Stimulated activated CD4-positive, alpha-beta T cell treated with anti-CD3 and anti-CD28 coated beads, Interleukin-4, amount 100 ng/mL, for 48 hours (primary cell): ENCODE results near the gene RANBP10.

Experiments
- DNase-seq, 2 donors: peaks; one replicate each; pipeline ENCODE4 v3.0.0-alpha.2; 2020; ENCODE audit warnings: low read depth in 2 of 2

Gene RANBP10

GRCh38 chr16:67676516-67676915 lies 129.8 kb downstream of the RANBP10 start:
- no peak for DNase-seq

- no peak for DNase-seq
Observed at GRCh38 chr16:67675999-67676398, 130.4 kb downstream of the RANBP10 start.

GRCh38 chr16:67675579-67675935 lies 130.8 kb downstream of the RANBP10 start:
- no peak for DNase-seq

- DNase-seq = no peak
Observed at GRCh38 chr16:67674851-67675578, 131.3 kb downstream of the RANBP10 start.

- no peak for DNase-seq
Observed at GRCh38 chr16:67673712-67674580, 132.4 kb downstream of the RANBP10 start.
